ENCODE measurements around the gene UBA1. TPM values are rescaled to one million over a fixed set of nuclear protein-coding genes. Genes with fewer than 3 reads are reported as not detected.

UBA1 gene
- total and polyA plus RNA-seq, 2 donors (not counting 3 experiments of a cell fraction or from before 2014, with no cell fraction given): 237 to 297 TPM

GRCh38 chrX:47158131-47158530, 35.5 kb upstream of the UBA1 start:
- Histone ChIP-seq H3K36me3 (ENCODE audit: control insufficient read depth in 2 of 2, extremely low read depth in 1 of 2, insufficient read depth in 2 of 2, low read length in 2 of 2) (peaks cover 0 to 9% of the 10 kb centered on the region in 2 experiments), H3K27ac (ENCODE audit: insufficient read depth, low read depth, low read length) (no peak overlapping the region), H3K27me3 (ENCODE audit: control insufficient read depth in 2 of 2, insufficient read depth in 2 of 2, low read length in 2 of 2) (no peaks in the 10 kb centered on the region), H3K9ac (replicated peaks; ENCODE audit: extremely low read depth, insufficient read depth, low read length) (no peak overlapping the region), H3K4me1 (ENCODE audit: control insufficient read depth, extremely low read depth, insufficient read depth, low read length) (no peaks in the 10 kb centered on the region), H3K79me2 (ENCODE audit: control insufficient read depth, insufficient read depth, low read length) (peaks cover 64% of the 10 kb centered on the region), H3K9me3 (replicated peaks; ENCODE audit: control insufficient read depth, insufficient read depth, low read length) (no peaks in the 10 kb centered on the region), H3K4me3 (replicated peaks in 1 of 3; ENCODE audit: insufficient read depth in 1 of 3, low read depth in 1 of 3, low read length in 3 of 3) (no peak overlapping the region), H3K4me2 (ENCODE audit: insufficient read depth, low read length) (no peak overlapping the region), H2AFZ (ENCODE audit: low read depth, low read length) (no peak overlapping the region), H3K9me1 (replicated peaks; ENCODE audit: control insufficient read depth, extremely low read depth, insufficient read depth, low read length) (no peaks in the 10 kb centered on the region), H4K20me1 (replicated peaks; ENCODE audit: control insufficient read depth, extremely low read depth, insufficient read depth, low read length) (no peaks in the 10 kb centered on the region)
- dilution Hi-C loops (cut with MboI; ENCODE audit: extremely low pct_ligation_motif_present, low sequenced_read_pairs): no loop called here
- BruUV-seq (replicated peaks): no TSS peak
- intact Hi-C loops (cut with micrococcal nuclease): no loop called here
- no peak for DNase-seq (ENCODE audit: low read depth, low spot score)
- no peak for TF ChIP-seq JUN (IDR thresholded peaks at IDR 0.05; ENCODE audit: borderline replicate concordance, insufficient read depth, insufficient read length, low read depth)
- TF ChIP-seq EZH2 (IDR thresholded peaks at IDR 0.05; ENCODE audit: borderline replicate concordance, low read depth, low read length, severe bottlenecking): no peak
- ChIA-PET POLR2A (no interaction called here), CTCF (no interaction called here)
- FAIRE-seq: no peak

GRCh38 chrX:47158781-47159180, 34.8 kb upstream of the UBA1 start:
- no peak overlapping the region for H3K9ac ChIP-seq (replicated peaks; ENCODE audit: extremely low read depth, insufficient read depth, low read length)
- H3K9me3 ChIP-seq (replicated peaks; ENCODE audit: control insufficient read depth, insufficient read depth, low read length): no peaks in the 10 kb centered on the region
- no peak overlapping the region for H3K4me2 ChIP-seq (ENCODE audit: insufficient read depth, low read length)
- H3K4me3 ChIP-seq (replicated peaks in 1 of 3; ENCODE audit: insufficient read depth in 1 of 3, low read depth in 1 of 3, low read length in 3 of 3): no peak overlapping the region
- DNase-seq (ENCODE audit: low read depth, low spot score) (no peak), FAIRE-seq (no peak)
- H3K27me3 ChIP-seq (ENCODE audit: control insufficient read depth in 2 of 2, insufficient read depth in 2 of 2, low read length in 2 of 2): no peaks in the 10 kb centered on the region
- no peaks in the 10 kb centered on the region for H4K20me1 ChIP-seq (replicated peaks; ENCODE audit: control insufficient read depth, extremely low read depth, insufficient read depth, low read length)
- H3K79me2 ChIP-seq (ENCODE audit: control insufficient read depth, insufficient read depth, low read length): peaks cover 57% of the 10 kb centered on the region
- BruUV-seq (replicated peaks): no TSS peak
- intact Hi-C loops (cut with micrococcal nuclease): no loop called here
- no peaks in the 10 kb centered on the region for H3K9me1 ChIP-seq (replicated peaks; ENCODE audit: control insufficient read depth, extremely low read depth, insufficient read depth, low read length)
- dilution Hi-C loops (cut with MboI; ENCODE audit: extremely low pct_ligation_motif_present, low sequenced_read_pairs): no loop called here
- no peak overlapping the region for H2AFZ ChIP-seq (ENCODE audit: low read depth, low read length)
- peaks cover 0 to 9% of the 10 kb centered on the region in 2 experiments for H3K36me3 ChIP-seq (ENCODE audit: control insufficient read depth in 2 of 2, extremely low read depth in 1 of 2, insufficient read depth in 2 of 2, low read length in 2 of 2)
- no peaks in the 10 kb centered on the region for H3K4me1 ChIP-seq (ENCODE audit: control insufficient read depth, extremely low read depth, insufficient read depth, low read length)
- ChIA-PET POLR2A (no interaction called here), CTCF (no interaction called here)
- H3K27ac ChIP-seq (ENCODE audit: insufficient read depth, low read depth, low read length): no peak overlapping the region
- TF ChIP-seq JUN (IDR thresholded peaks at IDR 0.05; ENCODE audit: borderline replicate concordance, insufficient read depth, insufficient read length, low read depth) (no peak), CTCF (IDR thresholded peaks at IDR 0.05; ENCODE audit: extremely low read depth in 1 of 2, insufficient read depth in 1 of 2, low read depth in 1 of 2, low read length in 2 of 2) (no peak), FOS (IDR thresholded peaks at IDR 0.05; ENCODE audit: borderline replicate concordance, insufficient read depth, low read length) (no peak), POLR2AphosphoS5 (IDR thresholded peaks at IDR 0.05; ENCODE audit: insufficient read depth, low read depth, low read length) (no peak), GATA2 (IDR thresholded peaks at IDR 0.05; ENCODE audit: insufficient read depth, insufficient read length, low read depth, low read length) (no peak)

Data from endothelial cell of umbilical vein (primary cell).